D341Med (cell line): Measurements from ENCODE around the gene RAB5B.
"Not testable (repeated sequence)": the region's sequence is repeated elsewhere in the genome, so short reads cannot be mapped to it uniquely, and the experiment has no call there.

Experiments used
- DNase-seq: peaks from one replicate; pipeline ENCODE4 v3.0.0; 2012; ENCODE audit warnings: low spot score

RAB5B gene

DNA sequence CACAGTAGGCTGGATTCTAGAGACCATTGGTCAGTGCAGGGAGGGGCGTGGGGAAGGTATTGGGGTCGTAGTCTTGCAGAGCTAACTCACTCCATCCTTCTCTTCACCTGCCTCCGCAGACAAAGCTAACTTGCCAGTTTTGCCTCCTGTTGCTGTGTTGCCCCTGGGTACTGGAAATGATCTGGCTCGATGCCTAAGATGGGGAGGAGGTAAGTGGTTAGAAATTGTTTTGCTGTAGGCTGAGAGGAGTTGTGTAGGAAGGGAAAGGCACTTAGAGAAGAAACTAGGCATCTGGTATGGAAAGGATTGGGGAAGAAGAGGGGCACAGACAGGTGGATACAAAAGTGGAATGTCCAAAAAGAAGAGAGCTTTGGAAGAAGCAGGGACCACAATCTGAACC, 31.8 kb upstream of the RAB5B start:
- no peak for DNase-seq

GRCh38 chr12:55942577-55943136, 31.2 kb upstream of the RAB5B start:
- no peak for DNase-seq

DNA sequence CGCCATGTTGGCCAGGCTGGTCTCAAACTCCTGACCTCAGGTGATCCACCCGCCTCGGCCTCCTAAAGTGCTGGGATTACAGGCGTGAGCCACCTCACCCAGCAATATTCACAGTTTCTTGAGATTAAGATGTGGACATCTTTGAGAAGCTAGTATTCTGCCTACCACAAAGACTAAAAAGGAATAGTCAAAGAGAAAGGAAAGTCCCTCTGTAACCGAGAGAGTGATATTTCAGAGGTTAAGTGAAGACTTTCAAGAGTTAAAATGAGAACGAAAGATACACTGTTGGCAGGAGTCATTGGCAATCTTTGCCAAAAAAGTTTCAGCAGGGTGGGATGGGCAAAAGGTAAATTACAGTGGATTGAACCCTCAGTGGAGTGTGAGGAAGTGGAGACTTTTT, 27.3 kb upstream of the RAB5B start:
- DNase-seq = no peak

GRCh38 chr12:55955344-55955743, 18.5 kb upstream of the RAB5B start:
- no peak for DNase-seq

- peak; percentile 54 for DNase-seq
Measured at GRCh38 chr12:55955800-55956508, 17.9 kb upstream of the RAB5B start.

- DNase-seq = no peak
Measured at GRCh38 chr12:55957106-55957859, 16.6 kb upstream of the RAB5B start.

DNA sequence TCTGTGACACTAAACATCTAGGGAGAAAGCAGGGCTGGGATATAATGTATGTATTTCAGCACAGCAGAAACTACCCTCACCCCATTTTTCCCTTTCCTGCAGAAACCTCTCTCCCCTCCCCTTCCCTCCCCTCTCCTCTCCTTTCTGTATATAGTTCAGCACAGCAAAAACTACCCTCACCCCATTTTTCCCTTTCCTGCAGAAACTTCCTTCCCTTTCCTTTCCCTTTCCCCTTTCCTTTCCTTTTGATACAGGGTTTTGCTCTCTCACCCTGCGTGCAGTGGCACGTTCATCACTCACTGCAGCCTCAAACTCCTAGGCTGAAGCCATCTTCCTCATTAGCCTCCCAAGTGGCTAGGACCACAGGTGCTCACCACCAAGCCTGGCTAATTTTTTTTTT, 10.1 kb upstream of the RAB5B start:
- no peak for DNase-seq

DNA sequence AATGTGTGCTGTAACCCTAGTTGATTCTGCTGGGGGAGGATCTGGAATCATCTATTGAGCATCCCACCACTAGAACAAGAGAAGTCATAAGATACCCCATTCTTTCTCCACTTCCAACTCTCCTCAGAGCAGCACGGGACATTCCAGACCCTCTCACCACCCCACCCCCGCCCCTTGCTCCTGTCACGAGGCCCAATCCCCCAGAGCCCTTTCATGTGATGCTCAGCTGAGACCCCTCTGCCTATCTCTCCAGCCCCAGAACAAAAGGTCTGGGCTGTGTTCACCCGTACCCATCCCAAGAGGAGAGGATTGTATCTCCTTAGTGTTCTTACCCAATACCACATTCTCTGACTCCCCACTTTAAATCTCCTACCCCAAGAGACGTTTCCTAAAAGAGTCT, 8.6 kb upstream of the RAB5B start:
- DNase-seq = no peak

- DNase-seq = no peak
Measured at GRCh38 chr12:55965941-55966407, 7.9 kb upstream of the RAB5B start, which contains the start of gene PMEL. TSS of gene PMEL (minus strand) at chr12:55966042. CDS start at chr12:55966011, 31 bp downstream.

DNA sequence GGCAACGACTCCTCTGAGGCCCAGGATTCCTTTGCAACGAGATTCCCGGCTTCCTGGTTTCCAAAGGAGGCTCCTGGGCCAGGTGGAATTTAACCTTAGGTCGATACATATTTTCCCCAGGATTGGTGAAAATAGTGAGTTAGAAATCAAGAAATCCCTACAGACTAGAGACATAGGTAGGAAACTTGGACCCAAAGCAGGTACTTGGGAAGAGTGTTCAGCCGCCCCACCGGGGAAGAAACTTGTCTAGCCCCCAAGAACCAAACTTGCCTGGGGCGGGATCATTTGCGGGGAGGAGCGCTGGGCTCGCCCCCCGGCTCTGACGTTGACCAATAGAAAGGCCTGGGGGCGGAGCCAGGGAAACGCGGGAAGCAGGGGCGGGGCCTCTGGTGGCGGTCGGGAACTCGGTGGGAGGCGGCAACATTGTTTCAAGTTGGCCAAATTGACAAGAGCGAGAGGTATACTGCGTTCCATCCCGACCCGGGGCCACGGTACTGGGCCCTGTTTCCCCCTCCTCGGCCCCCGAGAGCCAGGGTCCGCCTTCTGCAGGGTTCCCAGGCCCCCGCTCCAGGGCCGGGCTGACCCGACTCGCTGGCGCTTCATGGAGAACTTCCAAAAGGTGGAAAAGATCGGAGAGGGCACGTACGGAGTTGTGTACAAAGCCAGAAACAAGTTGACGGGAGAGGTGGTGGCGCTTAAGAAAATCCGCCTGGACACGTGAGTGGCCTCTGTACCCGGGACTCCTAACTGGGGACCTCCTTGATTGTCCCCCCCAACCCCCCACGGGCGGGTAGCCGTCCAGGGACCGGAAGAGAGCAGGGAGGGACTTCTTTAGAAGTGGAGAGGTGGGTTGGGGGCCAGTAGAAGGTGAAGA, 7.2 kb upstream of the RAB5B start, which contains the start of gene CDK2:
CDK2 (plus strand) TSS at position 423 of the 874 bp plus-strand sequence; CDS start at position 602, 179 bp downstream.
- peak; percentile 93 for DNase-seq

- DNase-seq = no peak
Measured at GRCh38 chr12:55969356-55969755, 4.5 kb upstream of the RAB5B start.

DNA sequence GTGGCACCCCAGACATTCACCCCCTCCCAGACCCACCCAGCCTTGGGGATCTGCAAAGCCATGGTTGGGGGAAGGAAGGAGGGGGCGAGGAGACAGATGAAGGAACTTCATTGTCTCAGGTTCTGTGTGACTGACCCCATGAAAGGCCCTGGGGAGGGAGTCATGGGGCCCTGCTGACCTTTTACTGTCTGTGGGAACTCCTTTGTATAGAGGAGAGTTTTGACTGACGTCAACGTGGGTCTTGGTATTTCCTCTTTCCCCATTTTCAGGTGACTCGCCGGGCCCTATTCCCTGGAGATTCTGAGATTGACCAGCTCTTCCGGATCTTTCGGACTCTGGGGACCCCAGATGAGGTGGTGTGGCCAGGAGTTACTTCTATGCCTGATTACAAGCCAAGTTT, 3.1 kb upstream of the RAB5B start:
- DNase-seq = no peak

DNA sequence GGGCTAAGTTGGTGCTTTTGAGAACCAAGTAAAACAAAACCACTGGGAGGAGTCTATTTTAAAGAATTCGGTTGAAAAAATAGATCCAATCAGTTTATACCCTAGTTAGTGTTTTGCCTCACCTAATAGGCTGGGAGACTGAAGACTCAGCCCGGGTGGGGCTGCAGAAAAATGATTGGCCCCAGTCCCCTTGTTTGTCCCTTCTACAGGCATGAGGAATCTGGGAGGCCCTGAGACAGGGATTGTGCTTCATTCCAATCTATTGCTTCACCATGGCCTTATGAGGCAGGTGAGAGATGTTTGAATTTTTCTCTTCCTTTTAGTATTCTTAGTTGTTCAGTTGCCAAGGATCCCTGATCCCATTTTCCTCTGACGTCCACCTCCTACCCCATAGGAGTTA, 1.8 kb upstream of the RAB5B start:
- DNase-seq = no peak

DNA sequence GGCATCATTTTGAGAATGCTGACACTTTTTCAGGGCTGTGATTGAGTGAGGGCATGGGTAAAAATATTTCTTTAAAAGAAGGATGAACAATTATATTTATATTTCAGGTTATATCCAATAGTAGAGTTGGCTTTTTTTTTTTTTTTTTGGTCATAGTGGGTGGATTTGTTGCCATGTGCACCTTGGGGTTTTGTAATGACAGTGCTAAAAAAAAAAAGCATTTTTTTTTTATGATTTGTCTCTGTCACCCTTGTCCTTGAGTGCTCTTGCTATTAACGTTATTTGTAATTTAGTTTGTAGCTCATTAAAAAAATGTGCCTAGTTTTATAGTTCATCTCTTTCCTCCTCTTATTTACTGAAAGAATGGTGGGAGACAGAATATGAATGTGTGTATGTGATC, 1.4 kb upstream of the RAB5B start:
- DNase-seq = no peak

DNA sequence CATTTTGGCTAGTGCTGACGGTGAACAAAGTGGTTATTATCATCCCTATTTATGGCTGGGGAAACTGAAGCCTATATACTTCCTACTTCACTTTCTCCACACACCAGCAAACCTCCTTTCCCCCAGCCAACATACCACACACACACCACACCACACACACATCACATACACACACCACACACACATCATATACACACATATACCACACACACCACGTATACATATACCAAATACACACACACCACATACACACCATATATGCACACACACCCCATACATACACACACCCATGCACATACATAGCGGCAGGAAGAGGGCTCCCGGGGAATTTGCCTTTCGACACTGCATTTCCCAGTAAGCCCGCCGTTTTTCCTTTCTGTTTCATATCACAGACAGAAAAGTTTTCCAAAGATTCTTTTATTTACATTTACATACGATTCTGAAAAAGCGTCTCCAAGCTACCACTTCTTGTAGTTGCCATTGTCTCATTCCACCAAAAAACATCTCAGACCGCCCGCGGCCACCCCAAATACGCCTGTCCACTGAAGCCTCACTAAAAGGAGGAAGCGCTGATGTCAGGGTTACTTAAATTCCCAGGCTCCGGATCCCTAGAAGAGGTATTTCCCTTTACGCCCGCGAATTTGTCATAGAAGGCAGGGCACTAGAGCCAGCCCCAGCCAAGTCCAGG, 823 bp upstream of the RAB5B start:
- no peak for DNase-seq

DNA sequence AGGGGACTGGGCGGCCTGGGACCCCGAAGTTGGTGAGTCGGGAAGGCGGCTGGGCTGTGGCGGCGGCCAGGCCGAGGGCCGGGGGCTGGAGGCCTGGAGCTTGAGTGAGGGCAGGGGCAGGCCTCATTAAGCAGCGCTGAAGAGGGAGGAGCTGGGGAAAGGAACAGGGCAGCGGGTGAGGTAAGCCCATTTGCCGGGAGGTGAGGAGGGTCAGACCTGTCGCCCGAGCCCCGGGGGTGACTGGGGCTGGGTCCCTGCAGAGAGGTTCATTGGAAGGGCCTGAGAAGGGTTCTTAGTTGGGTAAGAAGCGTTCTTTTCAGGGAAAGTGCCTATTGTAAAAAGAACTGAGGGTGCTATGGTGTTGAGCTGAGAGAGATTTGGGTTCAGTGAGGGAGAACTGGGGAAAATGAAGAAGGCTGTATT, 441 bp downstream of the RAB5B start:
- peak; percentile 69 for DNase-seq

DNA sequence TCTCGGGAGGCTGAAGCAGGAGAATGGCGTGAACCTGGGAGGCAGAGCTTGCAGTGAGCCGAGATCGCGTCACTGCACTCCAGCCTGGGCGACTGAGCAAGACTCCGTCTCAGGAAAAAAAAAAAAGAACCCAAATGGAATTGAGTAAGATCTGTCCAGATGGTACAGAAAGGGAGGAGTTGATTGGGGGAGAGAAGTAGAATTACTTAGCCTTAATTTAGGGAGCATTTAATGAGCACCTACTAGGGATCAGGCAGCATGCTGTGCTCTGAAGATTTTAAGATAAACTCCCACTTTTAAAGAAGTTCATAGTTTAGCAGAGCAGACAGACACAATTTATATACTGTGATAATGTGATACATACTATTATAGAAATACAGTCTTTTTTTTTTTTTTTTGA, 4.5 kb downstream of the RAB5B start:
- no peak for DNase-seq

GRCh38 chr12:55979069-55979468, 5.2 kb downstream of the RAB5B start:
- no peak for DNase-seq

GRCh38 chr12:55981882-55982281, 8.0 kb downstream of the RAB5B start:
- DNase-seq = not testable (repeated sequence)

DNA sequence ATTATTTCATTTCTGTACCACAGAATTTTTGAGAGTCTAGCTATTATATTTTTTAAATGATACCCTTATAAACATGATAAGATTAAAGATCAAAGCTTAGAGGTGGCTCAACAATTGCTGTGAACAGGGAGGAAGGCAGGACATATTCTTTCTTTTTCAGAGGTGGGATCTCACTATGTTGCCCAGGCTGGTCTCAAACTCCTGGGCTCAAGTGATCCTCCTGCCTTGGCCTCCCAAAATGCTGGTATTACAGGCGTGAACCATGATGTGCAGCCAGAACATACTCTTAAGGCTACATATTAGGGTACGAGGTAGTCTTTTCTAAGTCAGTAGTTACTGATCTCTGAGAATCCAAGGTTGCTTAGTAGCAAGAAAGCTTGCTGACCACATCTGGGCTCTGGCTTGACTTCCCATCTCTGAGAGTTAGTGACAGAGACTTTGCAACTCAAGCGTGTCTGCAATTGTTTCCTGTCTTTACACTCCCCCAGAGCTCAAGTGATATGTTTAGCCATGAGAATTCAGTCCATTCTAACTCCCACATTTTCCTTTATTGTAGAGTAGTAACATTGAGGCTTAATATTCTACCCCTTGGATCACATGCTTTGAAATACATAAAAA, 8.6 kb downstream of the RAB5B start:
- DNase-seq = no peak
